GM12891 (cell line): ENCODE results near the gene ITGA8.

Source experiments
- DNase-seq: peaks from one replicate; pipeline ENCODE4 v3.0.0; 2011; ENCODE audit warnings: low spot score; ENCODE audit not compliant: insufficient read length
- FAIRE-seq: peaks from 2 replicates; lab custom pipeline; 2011; peaks lifted over from hg19 to GRCh38; lab: Jason Lieb, UNC
- PAX5 ChIP-seq: IDR thresholded peaks from 2 replicates; pipeline ENCODE4 v1.6.1; 2011; ENCODE audit warnings: low read length, moderate library complexity, mild to moderate bottlenecking; ENCODE audit not compliant: insufficient read depth, severe bottlenecking
- POLR2A ChIP-seq: IDR thresholded peaks from 2 replicates; pipeline ENCODE4 v1.6.1; 2011; ENCODE audit warnings: low read depth, low read length, control low read depth
- POLR2AphosphoS5 ChIP-seq: IDR thresholded peaks from 2 replicates; pipeline ENCODE4 v1.6.1; 2011; ENCODE audit warnings: low read depth, low read length, control low read depth
- POU2F2 ChIP-seq: IDR thresholded peaks from 2 replicates; pipeline ENCODE4 v1.6.1; 2011; ENCODE audit warnings: low read depth, mild to moderate bottlenecking, control low read depth, low read length, moderate library complexity
- SPI1 ChIP-seq: IDR thresholded peaks from 2 replicates; pipeline ENCODE4 v1.6.1; 2011; ENCODE audit warnings: low read depth, low read length, control low read depth
- TAF1 ChIP-seq: IDR thresholded peaks from 2 replicates; pipeline ENCODE4 v1.6.1; 2011; ENCODE audit warnings: low read depth, low read length, control low read depth

The ITGA8 gene

GRCh38 chr10:15737656-15738055 is 17.9 kb upstream of the ITGA8 start:
- TF ChIP-seq TAF1 (no peak), SPI1 (no peak), POLR2A (no peak), PAX5 (no peak), POLR2AphosphoS5 (no peak), POU2F2 (no peak)
- no peak for DNase-seq

GRCh38 chr10:15735763-15736162 is 16.0 kb upstream of the ITGA8 start:
- FAIRE-seq, result no peak
- no peak for DNase-seq
- TF ChIP-seq TAF1, result no peak
- TF ChIP-seq POU2F2, result no peak
- no peak for TF ChIP-seq SPI1
- TF ChIP-seq PAX5, result no peak
- TF ChIP-seq POLR2A, result no peak
- no peak for TF ChIP-seq POLR2AphosphoS5

More at GRCh38 chr10:15737656-15738055, 17.9 kb upstream of the ITGA8 start:
- FAIRE-seq, result no peak

- TF ChIP-seq POU2F2, result no peak
- no peak for TF ChIP-seq POLR2A
- no peak for TF ChIP-seq SPI1
- TF ChIP-seq POLR2AphosphoS5, result no peak
- TF ChIP-seq TAF1, result no peak
- TF ChIP-seq PAX5, result no peak
- no peak for DNase-seq
- FAIRE-seq, result no peak
Observed at GRCh38 chr10:15730341-15730740, 10.6 kb upstream of the ITGA8 start.

GRCh38 chr10:15729890-15730289 is 10.2 kb upstream of the ITGA8 start:
- DNase-seq, result no peak
- TF ChIP-seq POLR2A, result no peak
- FAIRE-seq, result no peak

- no peak for DNase-seq
- no peak for TF ChIP-seq TAF1
- no peak for TF ChIP-seq POU2F2
- no peak for TF ChIP-seq POLR2A
- no peak for TF ChIP-seq PAX5
- TF ChIP-seq SPI1, result no peak
- no peak for TF ChIP-seq POLR2AphosphoS5
- FAIRE-seq, result no peak
Observed at GRCh38 chr10:15726042-15726441, 6.3 kb upstream of the ITGA8 start.

- DNase-seq, result no peak
- FAIRE-seq, result no peak
- no peak for TF ChIP-seq POLR2AphosphoS5
- TF ChIP-seq POLR2A, result no peak
- no peak for TF ChIP-seq TAF1
- TF ChIP-seq SPI1, result no peak
- no peak for TF ChIP-seq POU2F2
- TF ChIP-seq PAX5, result no peak
Observed at GRCh38 chr10:15725603-15726002, 5.9 kb upstream of the ITGA8 start.

- FAIRE-seq (no peak), DNase-seq (no peak)
- no peak for TF ChIP-seq SPI1
- no peak for TF ChIP-seq POLR2AphosphoS5
- no peak for TF ChIP-seq TAF1
- no peak for TF ChIP-seq POLR2A
- TF ChIP-seq POU2F2, result no peak
- no peak for TF ChIP-seq PAX5
Observed at GRCh38 chr10:15724683-15725082, 5.0 kb upstream of the ITGA8 start.

- TF ChIP-seq PAX5 (no peak), POU2F2 (no peak), POLR2AphosphoS5 (no peak), TAF1 (no peak), SPI1 (no peak), POLR2A (no peak)
- FAIRE-seq, result no peak
- no peak for DNase-seq
Observed at GRCh38 chr10:15723803-15724202, 4.1 kb upstream of the ITGA8 start.

- no peak for FAIRE-seq
- DNase-seq, result no peak
Observed at GRCh38 chr10:15720635-15721287, 1.0 kb upstream of the ITGA8 start.

More at GRCh38 chr10:15720635-15721287, 1.0 kb upstream of the ITGA8 start:
- no peak for TF ChIP-seq POLR2AphosphoS5
- no peak for TF ChIP-seq SPI1
- no peak for TF ChIP-seq PAX5
- TF ChIP-seq POLR2A, result no peak
- no peak for TF ChIP-seq TAF1
- no peak for TF ChIP-seq POU2F2
